ENCODE data around the gene RBM12. TPM values are rescaled to one million over a fixed set of nuclear protein-coding genes. Genes with fewer than 3 reads are reported as not detected.

Gene RBM12
- total and polyA plus RNA-seq, 2 of the 4 experiments (the other 2 are of a cell fraction) = 44.7 to 65.8 TPM

DNA sequence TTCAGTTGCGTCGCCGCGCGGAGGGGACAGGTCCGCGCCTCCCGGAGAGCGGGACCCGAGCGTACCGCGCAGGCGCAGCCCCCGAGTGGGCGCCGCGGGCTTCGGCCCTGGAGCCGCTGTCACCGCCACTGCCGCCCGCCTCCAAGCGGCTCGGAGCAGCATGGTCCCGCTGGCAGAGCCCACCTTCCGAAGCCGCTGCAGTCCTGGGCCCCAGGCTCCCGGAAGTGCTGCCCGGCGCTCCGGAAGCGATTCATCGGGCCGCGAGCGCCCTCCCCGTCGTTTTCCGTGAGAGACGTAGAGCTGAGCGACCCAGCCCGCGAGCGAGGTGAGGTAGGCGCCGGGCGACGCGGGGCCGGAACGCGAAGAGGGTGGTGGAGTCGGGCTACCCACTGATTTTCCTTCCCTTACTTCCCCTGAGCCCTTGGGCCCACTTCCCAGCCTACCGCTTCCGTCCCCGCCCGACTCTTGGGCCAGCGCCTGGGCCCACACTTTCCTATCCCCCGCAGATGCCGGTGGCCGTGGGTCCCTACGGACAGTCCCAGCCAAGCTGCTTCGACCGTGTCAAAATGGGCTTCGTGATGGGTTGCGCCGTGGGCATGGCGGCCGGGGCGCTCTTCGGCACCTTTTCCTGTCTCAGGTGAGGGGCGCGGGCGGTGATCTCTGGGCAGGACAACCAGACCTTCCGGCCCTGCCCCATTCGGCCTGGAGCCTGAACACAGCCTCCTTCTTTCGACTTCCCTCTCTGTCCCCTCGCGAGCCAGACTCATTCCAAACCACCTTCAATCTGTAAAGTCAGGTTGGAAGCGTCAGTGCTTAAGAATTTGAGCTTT is 34.6 kb upstream of the RBM12 start, which contains the start of the genes NFS1 and ROMO1:
Gene NFS1, minus strand, starts transcription at position 226 of the 830 bp plus-strand sequence. Its CDS starts 64 bp downstream, at position 162.
Gene ROMO1, plus strand, starts transcription at position 279 of the 830 bp plus-strand sequence. Its CDS starts 228 bp downstream, at position 507.
- Histone ChIP-seq H2BK20ac (ENCODE audit: low read depth, low read length) (no peak within 1 kb of the TSS), H2AK9ac (replicated peaks; ENCODE audit: low read depth, low read length, poor library complexity) (peak within 1 kb of the TSS; percentile 97), H3K14ac (replicated peaks; ENCODE audit: low read depth, low read length) (peak within 1 kb of the TSS; percentile 87), H3K36me3 (ENCODE audit: control insufficient read depth, insufficient read depth, low read length) (peaks cover 26% of the 10 kb centered on the region), H3K27me3 (ENCODE audit: control insufficient read depth, insufficient read depth, low read length) (no peaks in the 10 kb centered on the region), H3K9me3 (ENCODE audit: control insufficient read depth, insufficient read depth, low read length) (no peaks in the 10 kb centered on the region), H2AK5ac (ENCODE audit: low read depth, low read length) (peak within 1 kb of the TSS; percentile 92), H3K4me2 (ENCODE audit: low read depth, low read length) (peak within 1 kb of the TSS; percentile 98), H4K8ac (ENCODE audit: low read depth in 2 of 2, low read length in 2 of 2) (peak within 1 kb of the TSS; percentile 90 to 95), H3K79me1 (ENCODE audit: low read depth in 1 of 2, low read length in 2 of 2) (peaks cover 26 to 66% of the 10 kb centered on the region in 2 experiments), H2AFZ (replicated peaks; ENCODE audit: low read length, poor library complexity) (peak within 1 kb of the TSS; percentile 94), H3K4me3 (ENCODE audit: insufficient read depth, low read depth, low read length) (peak within 1 kb of the TSS; percentile 73), H2BK15ac (ENCODE audit: low read depth, low read length) (no peak within 1 kb of the TSS; the same call in 2 of the 3 replicates), H3K4ac (ENCODE audit: low read depth, low read length) (peak within 1 kb of the TSS; percentile 95), H3K56ac (ENCODE audit: extremely low read depth, insufficient read depth, low read length) (peak within 1 kb of the TSS; percentile 81), H3K9me1 (ENCODE audit: insufficient read depth, low read length) (peaks cover 11% of the 10 kb centered on the region), H3K18ac (ENCODE audit: low read depth, low read length) (no peak within 1 kb of the TSS; the same call in 1 of the 2 replicates), H4K20me1 (ENCODE audit: insufficient read depth, low read length) (peaks cover 17% of the 10 kb centered on the region), H2BK120ac (ENCODE audit: low read depth, low read length) (peak within 1 kb of the TSS; percentile 53), H3K4me1 (ENCODE audit: control insufficient read depth, insufficient read depth, low read length) (peaks cover 5% of the 10 kb centered on the region), H3K9ac (ENCODE audit: low read depth, low read length) (peak within 1 kb of the TSS; percentile 78), H4K5ac (ENCODE audit: low read depth, low read length) (peak within 1 kb of the TSS; percentile 73), H3K23ac (ENCODE audit: low read depth, low read length) (peak within 1 kb of the TSS; percentile 95), H2BK5ac (ENCODE audit: low read depth, low read length, poor library complexity, severe bottlenecking) (peak within 1 kb of the TSS; percentile 65), H3K27ac (ENCODE audit: insufficient read depth, low read length) (peak within 1 kb of the TSS; percentile 77), H4K91ac (ENCODE audit: insufficient read depth, low read depth, low read length) (peak within 1 kb of the TSS; percentile 74)
- in situ Hi-C loops (cut with MboI; ENCODE audit: low sequenced_read_pairs) = no loop called here
- POLR2A ChIA-PET (ENCODE audit: unreplicated experiment) = interaction anchor here (0.6 to 1.5 kb wide), 5 partner anchors 19 to 123 kb away, joined by 3 to 4 read pairs (median 3); partner anchors contain the start of gene RBM39
- DNase-seq = peak; percentile 76
- peak; percentile 78 for TF ChIP-seq POLR2A (IDR thresholded peaks at IDR 0.05; ENCODE audit: low read depth, low read length)
- TF ChIP-seq NFE2L2 (IDR thresholded peaks at IDR 0.05; ENCODE audit: low read depth, low read length) = no peak
- 0 out of 2 replicates have a peak, but pooled peaks have one; percentile 20 for TF ChIP-seq RAD21 (IDR thresholded peaks at IDR 0.05; ENCODE audit: low read length)
- peak; percentile 87 for TF ChIP-seq MXI1 (IDR thresholded peaks at IDR 0.05; ENCODE audit: borderline replicate concordance, low read depth, low read length)
- peak; percentile 75; the same call in 1 of the 2 replicates for TF ChIP-seq MAZ (IDR thresholded peaks at IDR 0.05; ENCODE audit: borderline replicate concordance, low read depth, low read length)
- TF ChIP-seq, protein P1, sequence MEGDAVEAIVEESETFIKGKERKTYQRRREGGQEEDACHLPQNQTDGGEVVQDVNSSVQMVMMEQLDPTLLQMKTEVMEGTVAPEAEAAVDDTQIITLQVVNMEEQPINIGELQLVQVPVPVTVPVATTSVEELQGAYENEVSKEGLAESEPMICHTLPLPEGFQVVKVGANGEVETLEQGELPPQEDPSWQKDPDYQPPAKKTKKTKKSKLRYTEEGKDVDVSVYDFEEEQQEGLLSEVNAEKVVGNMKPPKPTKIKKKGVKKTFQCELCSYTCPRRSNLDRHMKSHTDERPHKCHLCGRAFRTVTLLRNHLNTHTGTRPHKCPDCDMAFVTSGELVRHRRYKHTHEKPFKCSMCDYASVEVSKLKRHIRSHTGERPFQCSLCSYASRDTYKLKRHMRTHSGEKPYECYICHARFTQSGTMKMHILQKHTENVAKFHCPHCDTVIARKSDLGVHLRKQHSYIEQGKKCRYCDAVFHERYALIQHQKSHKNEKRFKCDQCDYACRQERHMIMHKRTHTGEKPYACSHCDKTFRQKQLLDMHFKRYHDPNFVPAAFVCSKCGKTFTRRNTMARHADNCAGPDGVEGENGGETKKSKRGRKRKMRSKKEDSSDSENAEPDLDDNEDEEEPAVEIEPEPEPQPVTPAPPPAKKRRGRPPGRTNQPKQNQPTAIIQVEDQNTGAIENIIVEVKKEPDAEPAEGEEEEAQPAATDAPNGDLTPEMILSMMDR (conservative IDR thresholded peaks at IDR 0.05; ENCODE audit: low read depth, low read length) = peak; percentile 34; the same call in 1 of the 2 replicates
- no peak for TF ChIP-seq RCOR1 (IDR thresholded peaks at IDR 0.05; ENCODE audit: insufficient replicate concordance, low read length)
- no peak for TF ChIP-seq RFX5 (IDR thresholded peaks at IDR 0.05; ENCODE audit: low read depth, low read length)
- no peak for TF ChIP-seq SMC3 (IDR thresholded peaks at IDR 0.05; ENCODE audit: low read depth, low read length)
- dilution Hi-C loops (cut with HindIII; ENCODE audit: low sequenced_read_pairs, unreplicated experiment) = no loop called here
- 0% methylated on average over 54 of the region's 81 CpGs; no CpG with 5 or more reads in 1 of the 2 experiments for WGBS, 2 experiments (ENCODE audit: extremely low coverage in 2 of 2, insufficient read length in 1 of 2)
- intact Hi-C loops (cut with micrococcal nuclease) = loop anchor here (2.0 to 5.0 kb wide), 2 partner anchors 187 to 253 kb away; partner anchors contain the start of gene SCAND1
- peak; percentile 84 for ATAC-seq (ENCODE audit: low read depth)
- CTCF ChIA-PET = no interaction called here
- TSS peak; percentile 83 for BruUV-seq (replicated peaks)

Measured in IMR-90 (cell line).